HG03159 (cell line): ENCODE data around the gene DYNLT2.

Experiments used
- ATAC-seq: cut with Tn5 transposase; IDR thresholded peaks from one replicate; pipeline ENCODE4 v1.9.1; 2021; ENCODE audit warnings: mild to moderate bottlenecking, moderate library complexity; ENCODE audit not compliant: unreplicated experiment

Gene DYNLT2

GRCh38 chr6:169751242-169752073 is at the start of gene DYNLT2, which contains the start of gene ERMARD:
TSS of gene DYNLT2 (minus strand) at chr6:169751572. CDS start at chr6:169751458, 114 bp downstream.
TSS of gene ERMARD (plus strand) at chr6:169751622. CDS start at chr6:169751658, 36 bp downstream.
- peak; percentile 95 for ATAC-seq

- no peak for ATAC-seq
Observed at GRCh38 chr6:169800668-169801395, 49.5 kb upstream of the DYNLT2 start.

- ATAC-seq = no peak
Observed at GRCh38 chr6:169800116-169800667, 48.8 kb upstream of the DYNLT2 start.

- ATAC-seq = no peak
Observed at GRCh38 chr6:169799474-169799926, 48.1 kb upstream of the DYNLT2 start.

- ATAC-seq = no peak
Observed at GRCh38 chr6:169798764-169799473, 47.5 kb upstream of the DYNLT2 start.

GRCh38 chr6:169795196-169795595 is 43.8 kb upstream of the DYNLT2 start:
- ATAC-seq = no peak

- ATAC-seq = no peak
Observed at GRCh38 chr6:169794317-169795055, 43.1 kb upstream of the DYNLT2 start.

- ATAC-seq = no peak
Observed at GRCh38 chr6:169793408-169793807, 42.0 kb upstream of the DYNLT2 start.

- no peak for ATAC-seq
Observed at GRCh38 chr6:169792306-169793015, 41.1 kb upstream of the DYNLT2 start.

- no peak for ATAC-seq
Observed at GRCh38 chr6:169791721-169792131, 40.4 kb upstream of the DYNLT2 start.

GRCh38 chr6:169789944-169790927 is 38.9 kb upstream of the DYNLT2 start:
- ATAC-seq = peak; percentile 98

- ATAC-seq = no peak
Observed at GRCh38 chr6:169789146-169789943, 38.0 kb upstream of the DYNLT2 start.

GRCh38 chr6:169788809-169789145 is 37.4 kb upstream of the DYNLT2 start:
- ATAC-seq = no peak

GRCh38 chr6:169787797-169788196 is 36.4 kb upstream of the DYNLT2 start:
- no peak for ATAC-seq

- ATAC-seq = no peak
Observed at GRCh38 chr6:169786349-169786748, 35.0 kb upstream of the DYNLT2 start.

- no peak for ATAC-seq
Observed at GRCh38 chr6:169785566-169785965, 34.2 kb upstream of the DYNLT2 start.

- no peak for ATAC-seq
Observed at GRCh38 chr6:169784821-169785340, 33.5 kb upstream of the DYNLT2 start.
